Measurements from ENCODE around the gene VSTM2L.

Gene VSTM2L

DNA sequence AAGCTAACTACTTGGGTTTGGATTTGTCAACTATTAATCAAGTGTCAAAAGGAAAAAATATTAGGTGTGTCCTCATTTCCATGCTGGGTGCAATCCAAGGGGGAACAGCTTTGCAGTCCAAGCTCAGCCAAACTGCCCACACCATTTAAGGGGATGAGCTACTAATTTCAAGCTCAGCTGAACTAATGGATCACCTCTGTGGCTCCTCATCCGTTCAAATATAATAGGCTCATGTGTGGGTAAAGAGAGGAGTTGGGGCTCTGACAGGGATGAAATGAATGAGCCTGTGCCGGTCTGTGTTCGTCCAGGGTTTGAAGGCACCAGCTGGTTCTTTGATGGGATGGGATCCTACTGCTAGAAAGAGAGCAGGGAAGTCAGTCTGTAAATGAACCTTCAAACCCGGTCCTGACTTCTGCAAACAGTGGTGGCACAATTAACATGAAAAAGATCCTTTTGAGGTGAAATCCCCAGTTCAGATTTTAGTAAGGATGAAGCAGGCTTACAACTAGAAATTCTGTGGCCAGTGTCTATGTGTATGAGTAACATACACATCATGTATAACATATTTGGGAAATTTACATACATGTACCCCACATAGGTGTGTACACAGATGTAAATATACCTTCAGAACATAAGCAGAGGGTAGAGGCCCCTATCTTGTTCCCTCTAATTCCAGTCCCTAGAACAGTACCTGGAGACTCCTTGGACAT is 88.4 kb downstream of the VSTM2L start:
- DNase-seq: peak in 2 of 4 experiments; percentile 11 to 17

DNA sequence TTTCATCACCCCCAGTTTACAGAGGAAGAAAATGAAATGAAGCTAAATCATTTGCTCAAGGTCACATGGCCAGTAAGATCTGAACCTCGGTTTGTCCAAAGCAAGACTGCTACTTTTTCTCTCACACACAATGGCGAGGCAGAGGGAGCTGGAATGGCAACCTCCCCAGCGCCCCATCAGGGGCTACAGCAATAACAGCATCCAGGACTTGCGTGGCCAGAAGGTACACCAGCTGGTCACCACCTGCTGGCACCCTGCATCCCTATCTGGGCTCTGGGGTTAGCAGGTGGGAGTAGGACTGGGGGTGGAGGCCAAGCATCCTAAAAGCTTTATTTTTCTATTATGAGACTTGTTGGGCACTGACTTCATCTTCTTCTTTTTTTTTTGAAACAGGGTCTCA is 89.0 kb downstream of the VSTM2L start:
- DNase-seq: no peak

DNA sequence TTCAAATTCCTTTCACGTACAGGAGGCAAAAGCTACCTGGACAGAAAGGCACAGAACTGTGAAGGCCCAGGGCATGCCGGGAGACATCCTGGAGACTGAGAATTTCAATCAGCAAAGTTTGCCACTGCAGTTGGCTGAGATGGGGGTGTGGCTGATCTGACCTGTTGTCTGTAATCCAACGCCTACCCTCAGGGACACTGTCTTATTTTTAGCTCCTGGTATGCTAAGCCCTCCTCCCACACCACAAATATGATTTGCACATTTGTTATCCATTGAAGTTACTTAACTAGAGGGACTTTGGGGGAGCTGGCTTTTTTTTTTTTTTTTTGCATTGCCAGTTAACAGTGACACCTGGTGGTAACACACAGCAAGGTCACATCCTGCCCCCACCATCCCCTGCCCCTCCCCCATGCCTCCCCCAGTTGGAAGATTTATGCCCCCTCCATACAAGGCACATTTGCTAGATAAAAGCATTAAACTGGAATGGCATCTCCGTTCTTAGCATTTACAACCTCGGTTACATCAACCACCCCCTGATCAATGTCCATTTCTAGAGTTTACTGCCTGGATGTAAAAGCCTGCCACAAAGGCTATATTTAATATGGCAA is 90.0 kb downstream of the VSTM2L start:
- DNase-seq: peak; percentile 33 to 74 (median 42)

DNA sequence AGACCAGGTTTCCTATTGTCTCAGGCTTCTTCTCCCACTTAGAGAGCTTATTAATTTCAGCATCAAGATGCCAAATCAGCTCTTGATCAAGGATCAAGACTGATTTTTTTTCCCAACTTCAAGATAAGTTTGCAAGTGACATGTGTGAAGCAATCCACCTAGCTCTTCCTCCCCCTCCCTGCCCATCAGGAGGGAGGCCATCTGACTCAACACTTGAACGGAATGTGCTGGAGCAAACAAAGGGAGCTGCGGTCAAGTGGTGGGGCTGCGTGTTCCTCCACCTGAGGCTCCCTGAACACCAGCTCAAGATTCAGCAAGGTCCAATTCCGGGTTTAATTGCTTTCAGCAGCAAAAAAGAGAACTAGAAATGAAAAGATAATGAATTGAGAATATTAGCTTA is 91.6 kb downstream of the VSTM2L start:
- DNase-seq: no peak
